Endothelial cell of umbilical vein (primary cell): ENCODE results near the gene CPNE5. TPM values are rescaled to one million over a fixed set of nuclear protein-coding genes. Genes with fewer than 3 reads are reported as not detected.

Experiments used
- BruUV-seq: library from RNA; stranded (reverse); fragments of 400-500 nt; replicated peaks from 2 replicates; lab custom pipeline; 2021; lab: Mats Ljungman, UMichigan
- CTCF ChIA-PET: fragments of 300-600, 350-600 bp; sonication (Branson Sonifier 250); formaldehyde crosslinking; loops from one replicate; lab custom pipeline; 2021; ENCODE audit warnings: antibody characterized with exemption, inconsistent platforms; lab: Charles Lee
- POLR2A ChIA-PET: fragments of 300-600, 350-600 bp; sonication (Branson Sonifier 250); formaldehyde crosslinking; loops from one replicate; lab custom pipeline; 2021; ENCODE audit warnings: antibody characterized with exemption, inconsistent platforms; lab: Charles Lee
- DNase-seq: peaks from one replicate; pipeline ENCODE4 v3.0.0-alpha.2; 2011; ENCODE audit warnings: low read depth, low spot score
- FAIRE-seq: peaks from 2 replicates; lab custom pipeline; 2011; peaks lifted over from hg19 to GRCh38; lab: Jason Lieb, UNC
- H2AFZ ChIP-seq: 2 replicates; pipeline ENCODE4 v1.6.0; 2012; ENCODE audit warnings: low read depth, low read length, control low read depth, inconsistent platforms
- H3K27ac ChIP-seq: 2 replicates; pipeline ENCODE4 v1.5.1; 2011; ENCODE audit warnings: low read depth, mild to moderate bottlenecking, control low read depth, low read length, moderate library complexity; ENCODE audit not compliant: insufficient read depth
- H3K27me3 ChIP-seq, 2 experiments: 2 replicates each; pipeline versions ENCODE4 v1.6.0 to v1.6.1; 2011; ENCODE audit warnings: low read length in 2 of 2, mixed read lengths in 1 of 2; ENCODE audit not compliant: control insufficient read depth in 2 of 2, insufficient read depth in 2 of 2
- H3K36me3 ChIP-seq, 2 experiments: 2 replicates in 1 of 2; 3 replicates in 1 of 2; pipeline ENCODE4 v1.5.1; 2011; ENCODE audit warnings: low read length in 2 of 2, mild to moderate bottlenecking in 1 of 2, moderate library complexity in 1 of 2; ENCODE audit not compliant: control insufficient read depth in 2 of 2, insufficient read depth in 2 of 2; ENCODE audit errors: extremely low read depth in 1 of 2
- H3K4me1 ChIP-seq: 3 replicates; pipeline ENCODE4 v1.5.1; 2011; ENCODE audit warnings: mild to moderate bottlenecking, low read length; ENCODE audit not compliant: control insufficient read depth, insufficient read depth; ENCODE audit errors: extremely low read depth
- H3K4me2 ChIP-seq: 2 replicates; pipeline ENCODE4 v1.6.1; 2011; ENCODE audit warnings: low read length, control low read depth, mixed read lengths; ENCODE audit not compliant: insufficient read depth
- H3K4me3 ChIP-seq, 3 experiments: fragments of 200-600 bp in 1 of 3; sonication (generic), shearing (Covaris generic) in 1 of 3; replicated peaks in 1 of 3; 2 replicates each; pipeline ENCODE4 v1.5.1; 2011 to 2016; ENCODE audit warnings: control low read depth in 3 of 3, low read length in 3 of 3, mild to moderate bottlenecking in 2 of 3, inconsistent platforms in 1 of 3, low read depth in 1 of 3, moderate library complexity in 1 of 3; ENCODE audit not compliant: insufficient read depth in 1 of 3
- H3K79me2 ChIP-seq: 2 replicates; pipeline ENCODE4 v1.6.0; 2012; ENCODE audit warnings: low read length, inconsistent platforms; ENCODE audit not compliant: control insufficient read depth, insufficient read depth
- H3K9ac ChIP-seq: replicated peaks from 2 replicates; pipeline ENCODE3; 2011; ENCODE audit warnings: low read length, control low read depth; ENCODE audit not compliant: insufficient read depth; ENCODE audit errors: extremely low read depth
- H3K9me1 ChIP-seq: replicated peaks from 3 replicates; pipeline ENCODE4 v1.6.0; 2011; ENCODE audit warnings: mild to moderate bottlenecking, low read length; ENCODE audit not compliant: control insufficient read depth, insufficient read depth; ENCODE audit errors: extremely low read depth
- H3K9me3 ChIP-seq: replicated peaks from 2 replicates; pipeline ENCODE4 v1.5.1; 2012; ENCODE audit warnings: low read length, inconsistent platforms; ENCODE audit not compliant: control insufficient read depth, insufficient read depth
- H4K20me1 ChIP-seq: replicated peaks from 2 replicates; pipeline ENCODE3; 2011; ENCODE audit warnings: mild to moderate bottlenecking, low read length; ENCODE audit not compliant: control insufficient read depth, insufficient read depth; ENCODE audit errors: extremely low read depth
- EZH2 ChIP-seq: IDR thresholded peaks from 2 replicates; pipeline ENCODE4 v1.6.1; 2012; ENCODE audit warnings: borderline replicate concordance, low read depth, mild to moderate bottlenecking, moderate library complexity, low read length, inconsistent platforms; ENCODE audit not compliant: severe bottlenecking
- FOS ChIP-seq: IDR thresholded peaks from 2 replicates; pipeline ENCODE4 v1.6.1; 2011; ENCODE audit warnings: mild to moderate bottlenecking, low read length, moderate library complexity, borderline replicate concordance; ENCODE audit not compliant: insufficient read depth
- GATA2 ChIP-seq: IDR thresholded peaks from 2 replicates; pipeline ENCODE4 v1.7.0; 2011; ENCODE audit warnings: low read depth, mild to moderate bottlenecking, moderate library complexity, mixed read lengths, low read length; ENCODE audit not compliant: insufficient read length, insufficient read depth
- JUN ChIP-seq: IDR thresholded peaks from 2 replicates; pipeline ENCODE4 v1.6.1; 2011; ENCODE audit warnings: borderline replicate concordance, low read depth; ENCODE audit not compliant: insufficient read length, insufficient read depth
- MYC ChIP-seq: IDR thresholded peaks from one replicate; pipeline ENCODE4 v1.6.1; 2011; ENCODE audit warnings: mild to moderate bottlenecking, low read depth, low read length
- POLR2A ChIP-seq: IDR thresholded peaks from 2 replicates; pipeline ENCODE4 v1.6.1; 2012; ENCODE audit warnings: low read depth, mild to moderate bottlenecking, control low read depth, low read length
- POLR2AphosphoS5 ChIP-seq: IDR thresholded peaks from 2 replicates; pipeline ENCODE4 v1.6.1; 2012; ENCODE audit warnings: low read depth, mild to moderate bottlenecking, control low read depth, low read length, moderate library complexity; ENCODE audit not compliant: insufficient read depth
- dilution Hi-C: fragments of 300-500 bp; cut with MboI; formaldehyde crosslinking; loops from one replicate; pipeline ENCODE4 v1.15.0; 2019; ENCODE audit warnings: low sequenced_read_pairs; ENCODE audit not compliant: extremely low pct_ligation_motif_present
- intact Hi-C: fragments of 100-400 bp; cut with micrococcal nuclease; formaldehyde crosslinking; loops from one replicate; pipeline ENCODE4 v1.10.0; 2022
- polyA plus RNA-seq, 4 experiments: library from polyadenylated mRNA; depleted of rRNA in 3 of 4; stranded (reverse) in 3 of 4; unstranded in 1 of 4; fragments of >200 nt; gene quantifications; 2 replicates each; pipeline versions ENCODE4 v1.2.1 to v1.2.3, GENCODE V29; 2011 to 2012; ENCODE audit warnings: missing spikeins in 1 of 4
- total RNA-seq: library from RNA; stranded (reverse); gene quantifications from 2 replicates; pipeline ENCODE4 v1.2.3, GENCODE V29; 2021
- TF ChIP-seq, protein P1 (sequence below), 2 donors: IDR thresholded peaks; 1 replicate in 1 of 2; 2 replicates in 1 of 2; pipeline ENCODE4 v1.5.1; 2011; ENCODE audit warnings: low read length in 2 of 2, mild to moderate bottlenecking in 2 of 2, moderate library complexity in 2 of 2, control low read depth in 1 of 2, inconsistent platforms in 1 of 2, low read depth in 1 of 2; ENCODE audit not compliant: insufficient read depth in 1 of 2; ENCODE audit errors: extremely low read depth in 1 of 2
- TF ChIP-seq, protein P2 (sequence below): IDR thresholded peaks from 2 replicates; pipeline ENCODE4 v1.6.1; 2011; ENCODE audit not compliant: insufficient read depth, insufficient read length

CPNE5 gene
- total and polyA plus RNA-seq, 2 donors (not counting 3 experiments of a cell fraction or from before 2014, with no cell fraction given), result 18.8 to 49.4 TPM

DNA sequence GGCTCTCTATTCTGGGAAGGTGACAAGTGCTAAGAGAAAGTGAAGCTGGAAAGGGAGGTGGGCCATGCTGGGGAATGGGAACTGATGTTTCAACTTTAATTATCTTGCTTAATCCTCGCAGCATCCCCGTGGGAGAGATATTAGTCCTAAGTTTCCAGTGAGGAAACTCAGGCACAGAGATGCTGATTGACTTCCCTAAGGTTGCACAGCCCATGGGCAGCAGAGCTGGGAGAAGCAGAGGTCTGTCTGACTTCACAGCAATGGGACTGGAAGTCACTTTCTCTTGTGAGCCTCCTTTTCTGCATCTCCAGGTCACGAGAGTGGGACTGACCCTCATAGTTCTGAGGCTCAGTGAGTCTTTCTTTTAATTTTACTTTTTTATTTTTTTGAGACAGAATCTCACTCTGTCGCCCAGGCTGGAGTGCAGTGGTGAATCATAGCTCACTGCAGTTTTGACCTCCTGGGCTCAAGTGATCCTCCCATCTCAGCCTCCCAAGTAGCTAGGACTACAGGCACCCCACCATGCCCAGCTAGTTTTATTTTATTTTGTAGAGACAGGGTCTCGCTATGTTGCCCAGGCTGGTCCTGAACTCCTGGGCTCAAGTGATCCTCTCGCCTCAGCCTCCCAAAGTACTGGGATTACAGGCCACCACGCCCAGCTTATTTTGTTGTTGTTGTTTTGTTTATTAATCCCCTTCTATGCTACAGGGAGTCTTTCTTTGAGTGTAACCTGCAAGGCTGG lies 139.0 kb downstream of the CPNE5 start:
- no peak for FAIRE-seq
- no peak overlapping the region for H3K4me2 ChIP-seq
- no peaks in the 10 kb centered on the region for H3K4me1 ChIP-seq
- H3K9ac ChIP-seq, result no peak overlapping the region
- DNase-seq, result no peak
- no TSS peak for BruUV-seq
- no peak overlapping the region for H2AFZ ChIP-seq
- no peaks in the 10 kb centered on the region for H3K79me2 ChIP-seq
- no peaks in the 10 kb centered on the region for H3K27me3 ChIP-seq
- no peaks in the 10 kb centered on the region for H4K20me1 ChIP-seq
- no peak overlapping the region for H3K4me3 ChIP-seq
- H3K9me3 ChIP-seq, result no peaks in the 10 kb centered on the region
- CTCF ChIA-PET, result interaction anchor here (2.0 kb wide), 1 partner anchor 59 kb away, joined by 5 read pairs; no protein-coding TSS in a partner anchor
- intact Hi-C loops (no loop called here), dilution Hi-C loops (no loop called here)
- POLR2A ChIA-PET, result no interaction called here
- H3K36me3 ChIP-seq, result no peaks in the 10 kb centered on the region
- H3K27ac ChIP-seq, result no peak overlapping the region
- TF ChIP-seq JUN (no peak), POLR2A (no peak), FOS (no peak)
- TF ChIP-seq, protein P1, sequence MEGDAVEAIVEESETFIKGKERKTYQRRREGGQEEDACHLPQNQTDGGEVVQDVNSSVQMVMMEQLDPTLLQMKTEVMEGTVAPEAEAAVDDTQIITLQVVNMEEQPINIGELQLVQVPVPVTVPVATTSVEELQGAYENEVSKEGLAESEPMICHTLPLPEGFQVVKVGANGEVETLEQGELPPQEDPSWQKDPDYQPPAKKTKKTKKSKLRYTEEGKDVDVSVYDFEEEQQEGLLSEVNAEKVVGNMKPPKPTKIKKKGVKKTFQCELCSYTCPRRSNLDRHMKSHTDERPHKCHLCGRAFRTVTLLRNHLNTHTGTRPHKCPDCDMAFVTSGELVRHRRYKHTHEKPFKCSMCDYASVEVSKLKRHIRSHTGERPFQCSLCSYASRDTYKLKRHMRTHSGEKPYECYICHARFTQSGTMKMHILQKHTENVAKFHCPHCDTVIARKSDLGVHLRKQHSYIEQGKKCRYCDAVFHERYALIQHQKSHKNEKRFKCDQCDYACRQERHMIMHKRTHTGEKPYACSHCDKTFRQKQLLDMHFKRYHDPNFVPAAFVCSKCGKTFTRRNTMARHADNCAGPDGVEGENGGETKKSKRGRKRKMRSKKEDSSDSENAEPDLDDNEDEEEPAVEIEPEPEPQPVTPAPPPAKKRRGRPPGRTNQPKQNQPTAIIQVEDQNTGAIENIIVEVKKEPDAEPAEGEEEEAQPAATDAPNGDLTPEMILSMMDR (IDR thresholded peaks at IDR 0.05; ENCODE audit: extremely low read depth in 1 of 2, insufficient read depth in 1 of 2, low read depth in 1 of 2, low read length in 2 of 2), result no peak
- no peaks in the 10 kb centered on the region for H3K9me1 ChIP-seq

DNA sequence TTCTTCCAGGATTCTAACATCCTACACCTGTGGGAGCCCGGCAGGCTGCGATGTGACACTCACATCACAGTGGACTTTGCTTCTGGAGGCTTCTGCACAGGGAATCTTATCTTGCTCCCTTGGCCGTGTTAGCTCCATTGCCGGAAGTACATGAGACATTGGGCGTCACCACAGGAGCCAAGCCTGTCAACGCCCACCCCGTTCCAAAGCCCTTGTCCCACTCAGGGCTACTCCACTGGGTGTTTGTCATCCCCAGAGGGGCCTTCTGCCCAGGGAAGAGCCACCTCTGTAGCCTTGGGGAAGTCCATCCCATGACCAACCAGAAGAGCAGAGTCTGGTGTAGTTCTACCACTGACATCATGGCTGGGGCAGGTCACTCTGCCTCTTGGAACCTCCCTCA lies 139.9 kb downstream of the CPNE5 start:
- no peak for DNase-seq
- Histone ChIP-seq H4K20me1 (no peaks in the 10 kb centered on the region), H3K9me1 (no peaks in the 10 kb centered on the region), H3K79me2 (no peaks in the 10 kb centered on the region), H3K27me3 (no peaks in the 10 kb centered on the region), H3K27ac (no peak overlapping the region), H3K4me3 (no peak overlapping the region), H3K4me1 (no peaks in the 10 kb centered on the region), H3K9me3 (no peaks in the 10 kb centered on the region), H3K9ac (no peak overlapping the region), H3K4me2 (no peak overlapping the region), H2AFZ (no peak overlapping the region), H3K36me3 (no peaks in the 10 kb centered on the region)
- intact Hi-C loops (no loop called here), dilution Hi-C loops (no loop called here)
- FAIRE-seq, result no peak
- POLR2A ChIA-PET, result no interaction called here
- no TSS peak for BruUV-seq
- TF ChIP-seq POLR2AphosphoS5, result no peak
- no peak for TF ChIP-seq GATA2
- TF ChIP-seq JUN, result no peak
- TF ChIP-seq, protein P2, sequence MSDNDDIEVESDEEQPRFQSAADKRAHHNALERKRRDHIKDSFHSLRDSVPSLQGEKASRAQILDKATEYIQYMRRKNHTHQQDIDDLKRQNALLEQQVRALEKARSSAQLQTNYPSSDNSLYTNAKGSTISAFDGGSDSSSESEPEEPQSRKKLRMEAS, result no peak
- TF ChIP-seq POLR2A, result no peak
- TF ChIP-seq EZH2, result no peak
- TF ChIP-seq, protein P1 (IDR thresholded peaks at IDR 0.05; ENCODE audit: extremely low read depth in 1 of 2, insufficient read depth in 1 of 2, low read depth in 1 of 2, low read length in 2 of 2), result no peak
- no peak for TF ChIP-seq MYC
- no peak for TF ChIP-seq FOS
- CTCF ChIA-PET, result interaction anchor here (0.5 kb wide), 1 partner anchor 85 kb away, joined by 3 read pairs; no protein-coding TSS in a partner anchor
